Fibroblast of mammary gland (primary cell): Measurements from ENCODE around the gene ULK3.

Source experiments
- DNase-seq: peaks from one replicate; pipeline ENCODE4 v3.0.0-alpha.2; 2010; ENCODE audit warnings: low read depth
- H3K4me3 ChIP-seq: 2 replicates; pipeline ENCODE4 v1.5.1; 2011; ENCODE audit warnings: low read depth, mild to moderate bottlenecking, low read length, moderate library complexity; ENCODE audit not compliant: control insufficient read depth
- CTCF ChIP-seq: conservative IDR thresholded peaks from 2 replicates; pipeline ENCODE4 v1.5.1; 2011; ENCODE audit warnings: low read depth, low read length, inconsistent platforms; ENCODE audit not compliant: control insufficient read depth, insufficient read depth

ULK3 gene

DNA sequence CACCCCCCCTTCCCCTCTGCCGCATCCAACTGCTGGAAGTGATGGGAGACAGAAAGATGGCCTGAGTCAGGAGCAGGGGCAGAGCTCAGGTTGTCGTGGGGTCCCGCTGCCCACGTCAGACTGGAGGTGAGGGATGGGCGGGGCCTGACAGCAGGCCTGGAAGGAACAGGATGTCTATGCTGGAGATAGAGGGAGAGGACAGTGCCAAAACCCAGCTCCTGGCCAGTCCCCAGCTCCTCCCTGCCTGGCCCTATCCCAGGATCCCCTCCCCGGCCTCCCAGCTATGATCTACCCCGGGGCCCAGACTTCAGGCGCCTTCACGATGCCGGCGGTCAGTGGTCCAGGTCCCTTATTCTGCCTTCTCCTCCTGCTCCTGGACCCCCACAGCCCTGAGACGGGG is 30.4 kb downstream of the ULK3 start, which contains the start of gene LMAN1L:
LMAN1L (plus strand) TSS at position 303 of the 400 bp plus-strand sequence; CDS start at position 323, 20 bp downstream.
- no peak for DNase-seq
- TF ChIP-seq CTCF = no peak
- H3K4me3 ChIP-seq = no peak within 1 kb of the TSS

GRCh38 chr15:74809956-74810355 is 33.0 kb downstream of the ULK3 start:
- no peak for DNase-seq
- TF ChIP-seq CTCF = no peak
- no peak overlapping the region for H3K4me3 ChIP-seq

- DNase-seq = no peak
- no peak for TF ChIP-seq CTCF
Observed at GRCh38 chr15:74809242-74809641, 33.7 kb downstream of the ULK3 start.

GRCh38 chr15:74808840-74809229 is 34.1 kb downstream of the ULK3 start:
- no peak for DNase-seq
- TF ChIP-seq CTCF = no peak
- H3K4me3 ChIP-seq = no peak overlapping the region

More at GRCh38 chr15:74809242-74809641, 33.7 kb downstream of the ULK3 start:
- no peak overlapping the region for H3K4me3 ChIP-seq

- no peak for DNase-seq
- no peak for TF ChIP-seq CTCF
- H3K4me3 ChIP-seq = no peak overlapping the region
Observed at GRCh38 chr15:74808078-74808839, 34.7 kb downstream of the ULK3 start.

DNA sequence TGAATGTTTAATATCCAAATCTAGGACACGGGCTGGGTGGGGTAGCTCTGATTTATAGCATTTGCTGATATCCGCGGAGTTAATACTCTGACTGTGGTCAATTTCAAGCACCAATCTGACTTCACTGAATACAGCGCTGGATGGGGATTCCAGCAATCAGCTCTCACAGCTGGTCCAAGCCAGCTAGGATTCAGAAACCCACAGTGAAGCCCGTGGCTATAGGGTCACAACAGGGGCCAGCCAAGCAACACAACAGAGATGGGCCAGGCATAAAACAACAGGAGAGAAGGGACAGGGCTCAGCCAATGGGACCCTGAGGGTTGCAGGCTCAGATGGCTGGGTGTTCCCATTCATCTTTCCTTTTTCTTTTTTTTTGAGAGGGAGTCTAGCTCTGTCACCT is 35.7 kb downstream of the ULK3 start:
- DNase-seq = peak; percentile 25
- no peak overlapping the region for H3K4me3 ChIP-seq
- TF ChIP-seq CTCF = no peak
